LNCAP (cell line): ENCODE data around the gene DRAP1.

Source experiments
- CTCF ChIP-seq: fragments of 450-650 bp; IDR thresholded peaks from 2 replicates; pipeline ENCODE4 v1.5.1; 2017; ENCODE audit warnings: mild to moderate bottlenecking

DRAP1 gene

GRCh38 chr11:65947133-65947532 is 27.9 kb downstream of the DRAP1 start:
- TF ChIP-seq CTCF, result no peak

GRCh38 chr11:65947603-65948125 is 28.4 kb downstream of the DRAP1 start:
- TF ChIP-seq CTCF, result no peak

- no peak for TF ChIP-seq CTCF
Observed at GRCh38 chr11:65952052-65952521, 32.9 kb downstream of the DRAP1 start.

GRCh38 chr11:65953471-65953870 is 34.2 kb downstream of the DRAP1 start:
- no peak for TF ChIP-seq CTCF

GRCh38 chr11:65954771-65955170 is 35.5 kb downstream of the DRAP1 start:
- TF ChIP-seq CTCF, result no peak

GRCh38 chr11:65958291-65958690 is 39.1 kb downstream of the DRAP1 start:
- TF ChIP-seq CTCF, result no peak

- no peak for TF ChIP-seq CTCF
Observed at GRCh38 chr11:65958774-65959420, 39.7 kb downstream of the DRAP1 start.
